HL-60/S4 (cell line): ENCODE data around the gene TTLL1.

Experiments
- in situ Hi-C: fragments of 300-500 bp; cut with MboI; formaldehyde crosslinking; loops from 2 replicates; pipeline ENCODE4 v1.14.3; 2022; ENCODE audit warnings: low sequenced_read_pairs

TTLL1 gene

DNA sequence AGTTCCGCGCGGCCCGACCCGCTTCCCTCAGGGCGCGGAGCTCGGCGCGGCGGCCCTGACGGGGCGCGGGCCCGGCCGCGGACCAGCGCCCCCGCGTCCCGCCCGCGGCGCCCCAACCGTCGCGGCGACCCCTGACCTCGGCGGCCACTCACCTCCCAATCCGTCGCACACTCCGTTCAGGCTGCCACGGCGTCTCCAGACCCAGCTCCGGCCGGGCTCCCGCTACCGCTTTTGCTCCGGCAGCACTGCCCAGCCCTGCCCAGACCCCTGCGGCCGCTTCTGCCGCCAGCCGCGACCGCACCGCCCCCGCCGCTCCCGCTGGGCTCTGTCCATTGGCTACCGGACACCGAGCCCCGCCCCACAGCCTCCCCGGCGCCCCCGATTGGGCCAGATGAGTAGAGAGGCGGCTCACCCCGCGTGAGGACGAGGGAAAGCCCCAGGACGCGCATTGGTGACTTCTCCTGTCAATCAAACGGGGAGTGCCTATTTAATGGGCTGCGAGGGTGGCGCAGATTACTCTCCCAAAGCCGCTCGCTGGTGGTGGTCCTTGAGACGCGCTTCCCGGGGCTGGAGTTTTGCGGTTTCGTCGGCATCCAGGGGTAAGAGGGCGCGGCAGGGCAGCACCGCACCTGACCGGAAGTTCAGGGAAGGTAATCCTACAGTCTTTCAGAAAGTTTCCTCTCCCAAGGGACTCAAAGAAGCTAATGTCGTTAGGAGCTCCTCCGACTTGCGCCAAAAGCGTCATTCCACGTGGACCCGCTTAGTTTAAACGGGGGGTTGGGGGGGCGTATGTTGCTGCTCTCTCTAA is 74.1 kb downstream of the TTLL1 start, which contains the start of gene PACSIN2:
Gene PACSIN2 (minus strand): TSS at position 281 of the 808 bp plus-strand sequence. CDS start 103,069 bp downstream, outside the sequence.
- in situ Hi-C loops, result no loop called here

DNA sequence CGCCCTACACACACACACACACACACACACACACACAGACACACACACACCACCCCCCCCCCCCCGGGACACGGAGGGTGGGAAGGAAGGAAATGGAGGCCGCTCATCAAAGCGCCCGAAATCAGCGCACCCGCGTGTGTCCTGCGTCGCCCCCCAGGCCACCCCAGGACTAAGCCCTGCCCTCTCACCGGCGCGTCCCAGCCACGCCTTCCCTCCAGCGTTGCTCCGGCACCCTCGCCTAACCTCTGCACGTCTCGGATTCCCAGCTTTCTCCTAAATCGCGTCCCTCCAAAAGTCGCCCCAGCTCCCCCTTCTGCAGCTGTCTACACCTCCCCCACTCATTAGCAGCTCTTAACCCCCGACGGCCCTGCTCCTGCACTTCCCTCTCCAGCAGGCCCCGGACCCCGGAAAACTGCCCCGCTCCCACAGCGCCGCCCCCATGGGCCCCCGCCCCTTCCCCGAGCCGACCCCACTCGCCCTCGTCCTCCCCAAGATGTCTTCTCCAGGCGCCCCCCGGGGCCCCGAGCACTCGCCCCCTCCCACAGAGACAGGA is 74.8 kb downstream of the TTLL1 start:
- in situ Hi-C loops, result no loop called here

DNA sequence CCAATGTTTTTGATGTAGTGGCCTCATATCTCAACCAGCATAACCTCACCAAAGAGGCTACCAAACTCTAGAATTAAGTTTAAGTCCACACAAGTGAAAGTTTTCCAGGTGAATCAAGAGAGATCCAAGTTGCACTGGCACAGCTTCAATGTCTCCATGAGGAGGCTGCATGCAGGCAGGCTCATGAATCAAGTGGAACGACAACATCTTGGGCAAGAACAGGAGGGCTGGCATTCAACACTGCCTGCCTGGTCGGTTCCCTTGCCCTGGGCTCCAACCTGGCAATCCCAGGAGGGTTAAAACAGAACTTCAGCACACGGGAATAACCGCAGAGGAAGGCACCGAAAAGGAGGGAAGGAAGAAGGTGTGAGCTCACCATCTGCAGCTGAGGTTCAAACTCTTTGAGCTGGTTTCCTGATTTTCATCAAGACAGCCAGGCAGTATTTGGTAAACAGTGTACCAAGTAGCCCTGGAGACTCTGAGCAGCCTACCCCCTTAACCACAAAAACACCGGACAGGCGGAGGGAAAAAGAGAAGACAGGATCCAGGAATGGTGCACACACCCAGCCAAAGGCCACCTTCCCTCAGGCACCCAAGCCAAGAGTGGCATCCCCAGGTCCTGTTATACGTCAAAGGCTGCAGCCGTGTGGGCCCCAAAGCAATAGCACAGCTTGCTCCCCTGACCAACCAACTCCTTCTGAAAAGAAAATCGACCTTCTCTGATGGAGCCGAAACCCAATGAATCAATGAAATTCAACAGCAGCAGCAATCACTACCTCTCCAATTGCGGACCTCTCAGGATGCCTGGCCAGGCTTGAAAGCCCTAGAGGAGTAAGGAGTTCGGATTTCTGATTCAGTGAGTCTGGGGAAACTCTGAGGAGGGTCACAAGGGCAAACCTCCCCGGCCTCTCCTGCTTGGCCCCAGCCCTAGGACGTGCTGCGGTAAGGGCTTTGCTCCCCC is 75.6 kb downstream of the TTLL1 start:
- in situ Hi-C loops, result no loop called here

DNA sequence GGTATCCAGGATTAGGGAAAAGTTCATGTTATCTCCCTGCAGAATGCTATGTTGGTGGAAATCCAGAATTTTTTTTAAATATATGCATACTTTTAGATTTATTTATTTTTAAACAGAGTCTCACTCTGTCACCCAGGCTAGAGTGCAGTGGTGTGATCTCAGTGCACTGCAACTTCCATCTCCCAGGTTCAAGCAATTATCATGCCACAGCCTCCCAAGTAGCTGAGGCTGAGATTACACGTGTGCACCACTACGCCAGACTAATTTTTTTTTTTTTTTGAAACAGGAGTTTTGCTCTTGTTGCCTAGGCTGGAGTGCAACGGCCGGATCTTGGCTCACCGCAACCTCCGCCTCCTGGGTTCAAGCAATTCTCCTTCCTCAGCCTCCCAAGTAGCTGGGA is 76.8 kb downstream of the TTLL1 start:
- in situ Hi-C loops, result no loop called here

DNA sequence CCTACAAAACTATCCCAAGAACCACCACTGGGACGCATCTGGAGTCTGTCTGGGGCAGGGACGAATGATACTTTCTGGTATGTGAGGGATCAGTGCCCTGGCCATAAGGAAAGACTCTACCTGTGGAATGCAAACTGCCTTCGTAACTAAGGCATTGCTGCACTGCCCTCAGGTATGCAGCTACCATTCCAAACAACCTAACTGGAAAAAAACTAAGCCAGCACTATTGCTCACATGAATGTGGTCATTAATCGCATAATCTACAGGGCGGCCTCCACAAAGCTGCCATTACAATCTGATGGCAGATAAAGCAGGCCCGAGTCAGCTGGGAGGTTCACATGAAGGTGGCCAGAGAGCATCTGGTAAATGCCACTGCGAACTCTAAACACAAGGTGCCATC is 78.1 kb downstream of the TTLL1 start:
- in situ Hi-C loops, result no loop called here

DNA sequence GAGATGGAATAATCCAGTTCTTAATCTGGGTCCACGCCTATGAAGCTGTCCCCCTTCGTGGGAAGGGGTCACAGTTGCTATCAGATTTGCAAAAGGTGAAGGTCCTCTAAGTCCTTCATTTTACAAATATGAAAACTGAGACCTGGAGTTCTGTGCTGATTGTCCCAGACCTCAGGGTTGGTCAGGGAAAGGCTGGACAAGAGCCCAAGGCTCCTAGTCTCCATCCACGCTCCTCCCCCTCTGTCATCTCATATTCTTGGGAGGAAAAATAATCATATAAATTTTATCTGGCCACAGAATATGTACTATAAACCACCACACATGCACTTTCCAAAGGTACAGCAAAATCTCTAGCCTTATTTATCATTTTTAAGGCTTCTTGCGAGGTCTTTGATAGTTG is 79.7 kb downstream of the TTLL1 start:
- in situ Hi-C loops, result no loop called here

DNA sequence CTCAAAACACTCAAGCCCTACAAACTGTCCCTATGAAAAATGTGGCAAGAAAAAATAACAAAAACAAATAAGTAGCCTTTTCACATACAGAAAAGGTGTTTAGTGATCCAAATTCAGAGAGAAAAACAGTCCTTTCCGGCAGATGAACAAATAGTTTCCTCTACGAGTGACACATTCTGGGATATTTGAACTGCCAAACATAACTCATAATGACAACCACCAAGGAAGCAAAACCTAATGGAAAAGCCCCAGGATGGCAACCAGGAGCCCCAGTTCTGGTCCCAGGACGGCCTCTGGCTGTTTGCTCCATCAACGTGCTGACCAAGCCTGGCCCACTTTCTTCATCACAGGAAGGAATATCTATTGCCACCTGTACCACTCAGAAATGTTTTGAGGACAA is 80.3 kb downstream of the TTLL1 start:
- in situ Hi-C loops, result no loop called here

DNA sequence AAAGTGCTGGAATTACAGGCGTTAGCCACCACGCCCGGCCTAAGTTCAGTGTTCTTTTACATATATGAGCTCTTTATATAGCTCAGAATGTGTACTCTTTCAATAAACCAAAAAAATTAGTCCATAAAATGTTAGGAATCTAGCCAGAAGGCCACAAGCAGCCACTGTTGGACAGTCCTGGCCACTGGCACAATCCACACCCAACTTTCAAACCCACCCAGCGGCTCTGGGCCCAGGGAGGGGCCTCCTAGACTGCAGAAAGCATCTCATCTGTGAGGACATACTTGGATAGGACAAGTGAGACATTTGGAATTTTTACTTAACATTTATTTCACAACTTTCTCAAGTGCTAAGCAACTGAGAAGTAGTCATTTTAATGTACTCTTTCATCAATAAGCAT is 80.7 kb downstream of the TTLL1 start:
- in situ Hi-C loops, result no loop called here

DNA sequence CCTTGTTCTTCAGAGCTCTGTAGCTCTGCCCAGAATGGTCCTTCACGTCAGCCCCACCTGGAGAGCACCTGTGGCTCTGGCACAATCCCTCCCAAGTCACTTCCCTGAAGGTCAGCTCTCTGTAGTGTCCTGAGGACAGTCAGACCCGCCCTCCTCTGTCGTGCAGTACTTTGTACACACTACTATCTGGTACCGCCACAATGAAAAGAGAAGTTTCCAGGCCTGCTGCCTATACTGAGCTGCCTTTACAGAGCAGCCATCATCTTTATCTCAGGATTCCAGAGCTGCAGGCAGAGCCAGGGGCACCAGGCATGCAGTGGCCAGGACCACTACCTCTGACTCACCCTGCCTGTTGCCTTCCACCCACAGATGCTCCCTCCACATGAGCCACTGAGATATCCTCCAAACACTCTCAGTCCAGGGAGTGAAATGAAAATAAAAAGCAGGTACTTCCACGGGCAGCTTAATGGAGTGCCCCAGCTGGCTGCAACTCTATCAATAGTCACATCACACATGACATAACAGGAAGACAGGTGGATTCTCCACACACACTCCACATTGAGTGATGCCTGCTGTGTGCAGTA is 81.6 kb downstream of the TTLL1 start:
- in situ Hi-C loops, result no loop called here

DNA sequence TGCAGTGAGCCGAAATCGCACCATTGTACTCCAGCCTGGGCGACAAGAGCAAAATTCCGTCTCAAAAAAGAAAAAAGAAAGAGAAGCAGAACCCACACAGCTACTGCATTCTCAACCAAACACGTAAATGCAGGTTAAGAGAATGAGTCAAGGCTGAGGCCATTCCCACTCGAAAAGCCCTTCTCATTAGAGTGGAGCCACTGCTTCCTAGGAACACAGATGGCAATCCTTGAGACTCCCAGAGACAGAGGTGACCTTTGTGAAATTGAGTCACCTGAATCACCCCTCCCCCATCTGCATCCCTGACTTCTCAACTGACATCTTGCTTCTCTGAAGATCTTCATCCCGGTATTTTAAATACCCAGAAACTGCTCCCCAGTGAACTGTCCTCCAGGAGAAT is 82.4 kb downstream of the TTLL1 start:
- in situ Hi-C loops, result no loop called here

DNA sequence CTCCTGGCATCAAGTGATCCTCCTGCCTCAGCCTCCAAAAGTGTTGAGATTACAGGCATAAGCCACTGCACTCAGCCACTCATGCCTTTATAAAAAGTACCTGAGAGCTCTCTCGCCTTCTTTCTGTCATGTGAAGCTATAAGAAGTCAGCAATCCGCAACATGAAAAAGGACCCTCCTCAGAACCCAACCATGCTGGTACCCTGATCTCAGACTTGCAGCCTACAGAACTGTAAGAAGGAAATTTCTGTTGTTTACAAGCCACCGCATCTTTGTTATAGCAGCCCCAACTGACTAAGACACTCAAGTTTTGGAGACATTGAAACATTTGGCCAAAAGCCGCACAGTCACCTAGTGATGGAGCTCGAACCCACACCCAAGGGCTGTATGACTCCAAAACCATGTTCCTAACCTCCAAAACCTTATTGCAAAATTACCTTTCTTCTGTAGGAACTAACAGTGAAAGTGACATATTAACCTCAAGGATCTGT is 83.1 kb downstream of the TTLL1 start:
- in situ Hi-C loops, result no loop called here

DNA sequence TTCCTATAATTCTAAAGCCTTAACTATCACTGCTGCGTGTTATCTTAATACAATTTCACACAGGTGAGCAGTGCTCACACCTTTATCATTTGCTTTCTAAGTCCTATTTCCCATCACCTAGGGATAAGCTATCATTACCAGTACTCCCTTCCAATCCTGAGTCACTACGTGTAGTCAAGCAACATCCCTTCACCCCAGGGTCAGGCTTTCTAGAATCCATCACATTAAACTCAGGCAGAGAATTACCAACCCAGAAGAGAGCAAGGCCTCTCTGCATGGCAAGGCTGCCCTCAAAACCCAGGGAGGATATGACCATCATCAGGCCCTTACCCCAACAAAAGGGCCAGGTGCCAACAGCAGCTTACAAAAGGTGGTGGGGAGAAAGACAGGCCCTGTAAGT is 84.1 kb downstream of the TTLL1 start:
- in situ Hi-C loops, result no loop called here

DNA sequence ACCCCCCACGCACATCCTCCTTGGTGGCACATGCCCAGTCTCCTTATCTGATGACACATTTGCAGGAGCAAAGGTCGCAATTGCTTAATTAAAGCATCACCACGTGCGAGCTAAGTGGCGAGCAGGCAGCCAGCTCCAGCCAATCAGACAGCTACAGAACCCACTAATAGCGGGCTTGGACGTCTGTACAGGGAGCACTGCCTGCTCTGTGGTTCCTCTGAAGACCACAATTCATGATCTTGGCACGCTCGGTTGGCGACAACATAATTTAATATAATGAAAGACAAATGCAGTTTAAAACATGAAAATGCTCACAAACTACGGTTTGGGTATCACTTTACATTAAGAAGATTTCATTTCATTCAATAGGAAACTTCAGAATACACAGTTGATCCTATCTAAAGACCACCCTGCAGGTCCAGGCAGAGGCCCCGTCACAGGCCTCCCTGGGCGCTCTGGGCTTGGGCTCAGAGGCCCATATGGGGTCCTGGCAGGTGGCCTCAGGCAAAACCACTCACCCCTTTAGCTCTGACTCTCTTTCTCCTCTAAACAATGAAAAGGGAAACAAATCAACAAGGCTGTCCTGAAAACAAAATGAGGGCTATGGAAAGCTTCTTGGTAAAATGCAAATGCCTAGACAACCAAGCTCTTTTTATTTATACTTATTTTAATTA is 84.7 kb downstream of the TTLL1 start:
- in situ Hi-C loops, result no loop called here

DNA sequence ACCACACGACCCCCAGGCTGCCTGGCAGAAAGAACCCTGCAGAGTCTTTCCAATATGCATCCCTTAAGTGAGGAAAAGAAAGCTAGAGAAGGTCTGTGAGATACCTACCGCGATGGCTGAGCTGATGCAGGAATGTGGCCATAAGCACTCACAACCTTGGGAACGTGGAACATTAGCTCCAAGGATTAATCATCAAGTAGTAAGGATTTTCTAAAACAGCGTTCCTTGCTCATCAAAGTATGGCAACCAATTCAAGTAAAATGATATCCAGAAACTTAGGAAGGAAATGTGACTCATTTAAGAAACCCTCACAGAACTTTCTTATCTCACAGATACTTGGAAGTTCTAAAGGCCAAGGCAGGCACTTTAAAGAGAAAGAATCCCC is 87.0 kb downstream of the TTLL1 start:
- in situ Hi-C loops, result no loop called here

DNA sequence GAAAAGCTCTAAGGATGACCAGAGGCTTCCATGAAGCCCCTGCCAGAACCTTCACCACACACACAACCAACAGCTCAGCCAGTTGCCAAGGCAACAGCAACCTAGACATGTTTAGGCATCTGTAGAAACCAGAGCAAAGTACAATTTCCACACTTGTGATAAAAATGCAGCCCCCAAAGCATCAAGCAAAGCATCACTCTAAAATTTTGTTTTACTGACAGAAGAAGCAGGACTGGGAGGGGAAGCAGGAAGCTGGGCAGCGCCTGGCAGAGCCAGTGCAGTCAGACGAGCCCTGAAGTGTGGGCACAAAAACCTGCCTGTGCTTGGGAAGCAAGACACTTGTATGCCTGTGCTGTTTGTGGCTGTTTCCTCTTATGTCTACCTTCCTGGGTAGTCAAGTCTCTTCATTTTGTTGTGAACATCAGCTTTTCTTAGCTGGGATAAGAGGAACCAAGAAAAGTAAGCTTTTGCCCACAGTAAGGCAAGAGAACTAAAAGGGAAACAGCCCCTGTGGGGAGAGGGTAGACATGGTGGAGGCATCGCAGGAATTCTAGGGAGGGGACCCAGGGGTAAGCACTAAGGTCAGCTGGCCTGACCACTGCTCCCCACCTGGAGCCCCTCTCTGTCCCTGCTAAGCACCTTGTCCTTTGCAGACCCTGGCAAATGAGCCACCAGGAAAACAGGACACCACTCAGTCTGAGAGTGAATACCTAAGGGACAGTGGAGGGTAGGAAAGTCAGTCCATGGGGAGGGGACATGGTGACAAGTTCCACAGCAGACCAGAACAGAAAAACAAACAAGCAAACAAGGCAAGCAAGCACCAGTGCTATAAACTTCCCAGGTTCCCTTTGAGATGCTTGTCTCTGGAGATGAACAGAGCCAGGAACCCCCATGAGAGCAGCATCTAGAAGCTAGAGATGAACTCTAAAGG is 87.7 kb downstream of the TTLL1 start:
- in situ Hi-C loops, result no loop called here

DNA sequence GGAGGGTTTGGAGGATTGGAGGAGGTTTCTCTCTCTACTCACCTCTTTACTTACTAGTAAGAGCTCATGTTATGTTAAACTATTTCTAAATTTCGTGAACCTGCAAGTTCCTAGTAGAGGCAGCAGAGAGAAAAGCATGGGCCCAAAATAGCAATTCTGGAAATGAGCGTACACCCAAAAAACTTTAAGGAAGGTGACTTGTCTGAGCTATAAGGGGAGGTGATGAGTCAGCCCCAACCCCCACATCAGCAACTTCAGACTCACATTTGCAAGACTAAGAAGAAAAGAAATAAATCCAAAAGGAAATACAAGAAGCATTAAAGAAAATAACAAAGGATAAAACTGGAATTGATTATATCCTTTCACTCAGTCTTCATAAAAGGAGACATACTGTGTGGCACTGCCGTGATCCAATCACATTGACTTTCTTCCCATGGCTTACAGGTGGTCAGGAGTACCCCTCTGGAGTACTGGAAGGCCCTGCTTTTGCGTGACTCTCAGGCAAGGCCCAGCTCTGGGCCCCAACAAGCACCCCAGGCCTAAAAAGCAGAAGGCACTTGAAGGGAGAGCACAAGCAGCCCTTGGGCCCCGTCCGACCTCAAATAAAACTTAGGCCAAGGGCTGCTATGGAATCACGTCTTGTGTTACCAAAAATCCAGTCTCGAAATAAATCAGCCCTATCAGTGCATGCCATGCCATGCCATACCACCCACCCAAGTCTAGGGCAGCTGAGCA is 88.6 kb downstream of the TTLL1 start:
- in situ Hi-C loops, result no loop called here

DNA sequence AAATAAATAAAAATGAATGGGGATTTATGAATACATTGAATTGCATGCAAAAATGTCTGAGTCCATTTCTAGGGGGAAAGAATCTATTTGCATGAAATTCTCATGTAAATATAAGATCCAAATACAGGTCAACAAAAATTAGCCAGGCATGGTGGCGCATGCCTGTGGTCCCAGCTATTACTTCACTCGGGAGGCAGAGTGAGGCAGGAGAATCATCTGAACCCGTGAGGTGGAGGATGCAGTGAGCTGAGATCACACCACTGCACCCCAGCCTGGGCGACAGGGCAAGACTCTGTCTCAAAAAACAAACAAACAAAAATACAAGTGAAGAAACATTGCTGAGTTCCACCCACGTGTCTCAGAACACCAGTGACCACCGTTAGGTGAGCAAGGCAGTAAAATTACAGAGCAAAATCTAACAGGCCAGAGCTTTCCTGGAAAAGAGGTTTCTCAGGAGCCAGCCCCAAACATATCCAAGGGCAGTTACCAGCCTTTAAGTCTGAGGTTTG is 91.6 kb downstream of the TTLL1 start:
- in situ Hi-C loops, result no loop called here

DNA sequence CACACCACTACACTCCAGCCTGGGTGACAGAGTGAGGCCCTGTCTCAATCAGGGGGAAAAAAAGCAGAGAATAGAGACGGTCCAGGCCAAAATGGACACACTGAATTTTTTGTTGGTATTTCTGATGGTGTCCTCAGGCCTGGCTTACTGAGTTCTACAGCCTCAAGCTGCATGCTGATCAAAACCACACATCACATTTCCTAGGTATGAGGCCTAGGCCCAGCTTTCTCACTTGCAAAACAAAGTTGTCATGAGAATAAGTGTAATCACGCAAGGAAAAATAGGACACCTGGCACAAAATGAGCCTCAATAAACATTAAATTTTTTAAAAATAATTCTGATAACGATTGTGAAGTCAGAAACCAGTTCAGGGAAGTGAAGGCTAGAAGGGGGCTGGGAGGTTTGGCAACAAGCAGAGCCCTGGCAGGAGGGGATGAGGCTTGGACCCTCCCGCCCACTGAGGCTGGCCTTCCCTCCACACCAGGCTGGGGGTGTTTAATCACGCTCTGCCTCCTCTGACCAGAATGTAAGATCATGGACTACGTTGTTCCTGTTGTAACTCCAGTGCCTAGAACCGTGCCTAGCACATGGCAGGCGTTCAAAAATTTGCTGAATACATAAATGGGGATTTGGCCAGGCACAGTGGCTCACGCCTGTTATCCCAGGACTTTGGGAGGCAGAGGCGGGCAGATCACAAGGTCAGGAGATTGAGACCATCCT is 92.4 kb downstream of the TTLL1 start:
- in situ Hi-C loops, result no loop called here
